K562 (cell line): ENCODE results near the gene MEGF10. TPM values are rescaled to one million over a fixed set of nuclear protein-coding genes. Genes with fewer than 3 reads are reported as not detected.

Source experiments
- ATAC-seq: fragments of 200-7000 bp; cut with Tn5 transposase; 3 replicates; pipeline ENCODE4 v1.9.1; 2020; ENCODE audit warnings: moderate library complexity
- BruUV-seq: library from RNA; stranded (reverse); fragments of 400-500 nt; replicated peaks from 2 replicates; lab custom pipeline; 2021; lab: Mats Ljungman, UMichigan
- CTCF ChIA-PET: fragments of 300-600 bp; formaldehyde crosslinking; extraction: SDS; loops from one replicate; lab custom pipeline; 2021; ENCODE audit warnings: low intra/inter-chr PET ratio; lab: Yijun Ruan, JAX
- POLR2A ChIA-PET: fragments of 300-600, 350-650 bp; sonication (Branson Sonifier 250); formaldehyde crosslinking; extraction: SDS; loops from one replicate; lab custom pipeline; 2021; ENCODE audit warnings: antibody characterized with exemption, inconsistent platforms; lab: Yijun Ruan, JAX
- DNase-seq, 4 experiments: peaks; one replicate each; pipeline versions ENCODE4 v3.0.0 to v3.0.0-alpha.2; 2011 to 2018; ENCODE audit warnings: low spot score in 3 of 4, mixed read lengths in 3 of 4; ENCODE audit errors: extremely low read depth in 1 of 4
- FAIRE-seq: peaks from 2 replicates; lab custom pipeline; 2011; peaks lifted over from hg19 to GRCh38; lab: Jason Lieb, UNC
- H2AFZ ChIP-seq: 2 replicates; pipeline ENCODE4 v1.6.0; 2011; ENCODE audit warnings: low read depth, low read length, control low read depth, inconsistent platforms
- H3K27ac ChIP-seq: fragments of 200-600 bp; 3 replicates; pipeline ENCODE4 v1.8.0; 2011; ENCODE audit warnings: low read depth, mild to moderate bottlenecking, control low read depth, inconsistent platforms, low read length, moderate library complexity, mixed read lengths; ENCODE audit errors: extremely low read depth
- H3K27me3 ChIP-seq, 2 experiments: fragments of 300-600 bp in 1 of 2; 2 replicates in 1 of 2; 3 replicates in 1 of 2; pipeline versions ENCODE4 v1.6.0 to v1.8.0; 2011; ENCODE audit warnings: inconsistent platforms in 2 of 2, low read length in 2 of 2, mild to moderate bottlenecking in 1 of 2, mixed read lengths in 1 of 2, moderate library complexity in 1 of 2; ENCODE audit not compliant: control insufficient read depth in 2 of 2, insufficient read depth in 2 of 2
- H3K36me3 ChIP-seq: fragments of 300-600 bp; 3 replicates; pipeline ENCODE4 v1.8.0; 2011; ENCODE audit warnings: mild to moderate bottlenecking, low read length, inconsistent platforms; ENCODE audit not compliant: control insufficient read depth, insufficient read depth
- H3K4me1 ChIP-seq, 2 experiments: fragments of 200-600 bp in 1 of 2; replicated peaks in 1 of 2; 2 replicates in 1 of 2; 3 replicates in 1 of 2; pipeline versions ENCODE4 v1.5.1 to v1.8.0; 2011; ENCODE audit warnings: inconsistent platforms in 2 of 2, low read length in 2 of 2, mild to moderate bottlenecking in 1 of 2, mixed read lengths in 1 of 2, moderate library complexity in 1 of 2; ENCODE audit not compliant: control insufficient read depth in 2 of 2, insufficient read depth in 2 of 2
- H3K4me2 ChIP-seq: 2 replicates; pipeline ENCODE4 v1.6.1; 2011; ENCODE audit warnings: low read length, control low read depth, inconsistent platforms, mixed read lengths; ENCODE audit not compliant: insufficient read depth
- H3K4me3 ChIP-seq: fragments of 200-600 bp; sonication (generic), shearing (Covaris generic); 2 replicates; pipeline ENCODE4 v1.5.1; 2016; ENCODE audit warnings: control low read depth, inconsistent platforms
- H3K79me2 ChIP-seq: fragments of 200-600 bp; 3 replicates; pipeline ENCODE4 v1.8.0; 2011; ENCODE audit warnings: low read length, inconsistent platforms; ENCODE audit not compliant: control insufficient read depth, insufficient read depth
- H3K9ac ChIP-seq, 2 experiments: 2 replicates each; pipeline versions ENCODE4 v1.6.0 to v1.6.1; 2011; ENCODE audit warnings: low read depth in 2 of 2, low read length in 2 of 2, control low read depth in 1 of 2, inconsistent platforms in 1 of 2, mild to moderate bottlenecking in 1 of 2, mixed read lengths in 1 of 2; ENCODE audit not compliant: insufficient read depth in 1 of 2
- H3K9me1 ChIP-seq: one replicate; pipeline ENCODE4 v1.6.0; 2011; ENCODE audit warnings: inconsistent platforms, mild to moderate bottlenecking, low read length, moderate library complexity; ENCODE audit not compliant: control insufficient read depth, insufficient read depth
- H3K9me3 ChIP-seq: replicated peaks from 2 replicates; pipeline ENCODE4 v1.5.1; 2011; ENCODE audit warnings: low read depth, low read length, inconsistent platforms; ENCODE audit not compliant: control insufficient read depth, insufficient read depth
- H4K20me1 ChIP-seq: replicated peaks from 2 replicates; pipeline ENCODE4 v1.6.1; 2011; ENCODE audit warnings: low read length, inconsistent platforms, mixed read lengths; ENCODE audit not compliant: control insufficient read depth, insufficient read depth
- BRD4 ChIP-seq: fragments of 200-600 bp; sonication (generic); IDR thresholded peaks from 2 replicates; pipeline ENCODE4 v1.6.1; 2017; ENCODE audit warnings: inconsistent platforms
- MAFK ChIP-seq: IDR thresholded peaks from 2 replicates; pipeline ENCODE4 v1.6.1; 2011; ENCODE audit warnings: low read length, improper control_type of control experiment
- MXI1 ChIP-seq: IDR thresholded peaks from 2 replicates; pipeline ENCODE4 v1.6.1; 2011; ENCODE audit warnings: low read depth, mild to moderate bottlenecking, improper control_type of control experiment, low read length
- NR3C1 ChIP-seq: sonication (generic); formaldehyde crosslinking; IDR thresholded peaks from 2 replicates; pipeline ENCODE4 v1.8.1; 2022; ENCODE audit warnings: missing genetic modification reagents
- PHB ChIP-seq: fragments of 250-450 bp; sonication (Bioruptor Pico); IDR thresholded peaks from 2 replicates; pipeline ENCODE4 v1.5.0; 2021
- POLR2B ChIP-seq: fragments of 450-650 bp; IDR thresholded peaks from 2 replicates; pipeline ENCODE4 v1.6.1; 2018; ENCODE audit warnings: low read depth; ENCODE audit not compliant: partially characterized antibody
- PURB ChIP-seq: sonication (generic); formaldehyde crosslinking; IDR thresholded peaks from 2 replicates; pipeline ENCODE4 v1.9.0; 2021; ENCODE audit warnings: low read depth, mild to moderate bottlenecking, missing genetic modification reagents
- RBM17 ChIP-seq: fragments of 200-400 bp; formaldehyde crosslinking; IDR thresholded peaks from 2 replicates; pipeline ENCODE4 v1.6.1; 2017; ENCODE audit warnings: low read depth, mild to moderate bottlenecking, low read length, borderline replicate concordance
- YBX1 ChIP-seq: fragments of 450-650 bp; IDR thresholded peaks from 2 replicates; pipeline ENCODE4 v1.7.1; 2016; ENCODE audit warnings: mild to moderate bottlenecking
- ZNF174 ChIP-seq: fragments of 250-450 bp; sonication (Bioruptor Pico); IDR thresholded peaks from 2 replicates; pipeline ENCODE4 v1.4.0; 2020; ENCODE audit warnings: mild to moderate bottlenecking
- ZNF224 ChIP-seq: sonication (generic); formaldehyde crosslinking; IDR thresholded peaks from 2 replicates; pipeline ENCODE4 v1.8.0; 2022; ENCODE audit warnings: mild to moderate bottlenecking, missing genetic modification reagents
- ZNF3 ChIP-seq: fragments of 250-450 bp; sonication (Bioruptor Pico); IDR thresholded peaks from 2 replicates; pipeline ENCODE4 v1.5.0; 2021; ENCODE audit warnings: mild to moderate bottlenecking, moderate library complexity
- ZNF589 ChIP-seq: fragments of 200-800 bp; sonication (Bioruptor generic); IDR thresholded peaks from 2 replicates; pipeline ENCODE4 v1.6.1; 2016; ENCODE audit warnings: low read depth, missing genetic modification characterization, missing compliant biosample characterization
- ZNF778 ChIP-seq: fragments of 450-650 bp; formaldehyde crosslinking; IDR thresholded peaks from 2 replicates; pipeline ENCODE4 v1.4.0; 2020; ENCODE audit warnings: mild to moderate bottlenecking, moderate library complexity
- ZNF785 ChIP-seq: fragments of 250-450 bp; sonication (Bioruptor Pico); IDR thresholded peaks from 2 replicates; pipeline ENCODE4 v1.4.0; 2020; ENCODE audit warnings: mild to moderate bottlenecking
- WGBS: fragments of 100-300 bp; shearing (Covaris generic); methylation state at CpG from one replicate; pipeline ENCODE4 v1.1.6; 2016; ENCODE audit warnings: low coverage, mixed read lengths; ENCODE audit not compliant: insufficient coverage; ENCODE audit errors: missing lambda C conversion rate; 5-methylcytosine and 5-hydroxymethylcytosine counted together
- in situ Hi-C: fragments of 300-500 bp; cut with MboI; formaldehyde crosslinking; loops from 4 replicates; pipeline ENCODE4 v1.15.0; 2018; ENCODE audit warnings: inconsistent platforms, mixed read lengths
- intact Hi-C: fragments of 100-400 bp; cut with micrococcal nuclease; formaldehyde crosslinking; loops from 2 replicates; pipeline ENCODE4 v1.14.2; 2022
- polyA plus RNA-seq, 8 experiments: library from polyadenylated mRNA; depleted of rRNA in 4 of 8; stranded (reverse) in 5 of 8; unstranded in 3 of 8; fragments of >200 nt; fragmentation: Nextera tagmentation in 2 of 8; fragmentation: Illumina TruSeq in 1 of 8; extraction: Ambion mirVana in 2 of 8; extraction: Trizol in 1 of 8; gene quantifications; 2 replicates each; pipeline versions ENCODE4 v1.2.1 to v1.2.3, GENCODE V29; 2011 to 2014; ENCODE audit warnings: inconsistent platforms in 1 of 8, missing spikeins in 1 of 8
- total RNA-seq, 7 experiments: library from RNA; depleted of rRNA in 6 of 7; stranded (reverse); fragments of >200 nt in 6 of 7; fragmentation: Illumina TruSeq in 2 of 7; extraction: Trizol in 2 of 7; gene quantifications; 2 replicates each; pipeline versions ENCODE4 v1.2.1 to v1.2.3, GENCODE V29; 2011 to 2021; ENCODE audit warnings: low replicate concordance in 1 of 7
- TF ChIP-seq, protein P1 (sequence below): sonication (generic); formaldehyde crosslinking; IDR thresholded peaks from 2 replicates; pipeline ENCODE4 v1.8.1; 2023; ENCODE audit warnings: mild to moderate bottlenecking, missing genetic modification reagents
- TF ChIP-seq, protein P2 (sequence below): fragments of 450-650 bp; formaldehyde crosslinking; IDR thresholded peaks from 2 replicates; pipeline ENCODE4 v1.4.0; 2022; ENCODE audit warnings: missing genetic modification characterization

The MEGF10 gene
- total and polyA plus RNA-seq, 9 of the 15 experiments (the other 6 are each of a cell fraction or from before 2014, with no cell fraction given) = 0.07 TPM; not detected in 8

DNA sequence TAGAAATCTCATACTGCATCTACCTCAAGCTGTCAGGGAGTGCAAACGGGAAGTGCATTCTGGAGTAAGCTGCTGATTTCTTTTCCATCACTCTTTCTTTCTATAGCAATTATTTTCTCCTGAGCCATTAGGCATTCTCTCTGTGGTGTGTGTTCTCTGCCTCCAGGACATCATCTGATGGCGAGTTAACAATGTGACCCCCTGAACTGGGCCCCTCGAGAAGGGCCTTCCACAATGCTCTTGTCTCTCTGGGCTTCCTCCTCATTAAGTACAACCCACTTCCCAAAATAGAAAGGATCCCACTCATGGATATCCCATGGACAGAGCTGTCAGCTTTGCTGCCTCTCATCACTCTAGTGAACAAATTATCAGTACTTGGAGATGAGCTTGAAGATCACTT is 130.2 kb downstream of the MEGF10 start (continued):
- TF ChIP-seq RBM17 (no peak), ZNF174 (CRISPR knock-in tag) (no peak)

DNA sequence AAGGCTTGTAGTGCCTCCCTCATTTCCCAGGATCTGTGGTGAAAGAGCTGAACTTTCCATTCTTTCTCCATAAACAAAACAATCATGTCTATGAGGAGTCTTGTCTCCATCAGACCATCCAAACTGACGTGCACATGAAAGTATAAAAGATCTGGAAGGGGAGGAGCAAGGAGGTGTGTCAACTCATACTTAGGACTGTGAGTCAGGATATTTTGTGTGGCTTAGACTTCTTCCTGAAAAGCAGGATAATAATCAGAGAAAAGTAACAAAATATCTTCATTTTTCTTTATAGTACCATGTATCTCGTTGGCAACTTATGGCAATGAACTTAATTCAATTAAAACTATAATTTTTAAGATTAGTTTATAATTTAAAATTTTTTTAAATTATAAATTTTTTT is 130.9 kb downstream of the MEGF10 start:
- intact Hi-C loops (no loop called here), in situ Hi-C loops (no loop called here)
- FAIRE-seq = no peak

More for the DNA sequence above, 130.9 kb downstream of the MEGF10 start:
- Histone ChIP-seq H3K4me1 (no peaks in the 10 kb centered on the region), H3K4me3 (no peak overlapping the region), H2AFZ (no peak overlapping the region), H4K20me1 (no peaks in the 10 kb centered on the region), H3K9me1 (no peaks in the 10 kb centered on the region), H3K27me3 (peaks cover 7 to 8% of the 10 kb centered on the region in 2 experiments; a peak in 4 of 5 replicates), H3K79me2 (no peaks in the 10 kb centered on the region), H3K9ac (no peak overlapping the region), H3K27ac (no peak overlapping the region), H3K36me3 (no peaks in the 10 kb centered on the region), H3K9me3 (no peaks in the 10 kb centered on the region), H3K4me2 (no peak overlapping the region)
- no peak for ATAC-seq
- no TSS peak for BruUV-seq
- ChIA-PET CTCF (no interaction called here), POLR2A (interaction anchor here (1.0 kb wide), 1 partner anchor 10 kb away, joined by 3 read pairs; no protein-coding TSS in a partner anchor)
- TF ChIP-seq YBX1 = no peak
- TF ChIP-seq ZNF785 (CRISPR knock-in tag) = no peak
- TF ChIP-seq, protein P1, sequence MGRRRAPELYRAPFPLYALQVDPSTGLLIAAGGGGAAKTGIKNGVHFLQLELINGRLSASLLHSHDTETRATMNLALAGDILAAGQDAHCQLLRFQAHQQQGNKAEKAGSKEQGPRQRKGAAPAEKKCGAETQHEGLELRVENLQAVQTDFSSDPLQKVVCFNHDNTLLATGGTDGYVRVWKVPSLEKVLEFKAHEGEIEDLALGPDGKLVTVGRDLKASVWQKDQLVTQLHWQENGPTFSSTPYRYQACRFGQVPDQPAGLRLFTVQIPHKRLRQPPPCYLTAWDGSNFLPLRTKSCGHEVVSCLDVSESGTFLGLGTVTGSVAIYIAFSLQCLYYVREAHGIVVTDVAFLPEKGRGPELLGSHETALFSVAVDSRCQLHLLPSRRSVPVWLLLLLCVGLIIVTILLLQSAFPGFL = no peak
- TF ChIP-seq ZNF224 = no peak
- TF ChIP-seq ZNF778 (CRISPR knock-in tag) = no peak
- TF ChIP-seq ZNF3 = no peak
- TF ChIP-seq PHB (CRISPR knock-in tag) = no peak
- TF ChIP-seq MAFK = no peak
- TF ChIP-seq, protein P2, sequence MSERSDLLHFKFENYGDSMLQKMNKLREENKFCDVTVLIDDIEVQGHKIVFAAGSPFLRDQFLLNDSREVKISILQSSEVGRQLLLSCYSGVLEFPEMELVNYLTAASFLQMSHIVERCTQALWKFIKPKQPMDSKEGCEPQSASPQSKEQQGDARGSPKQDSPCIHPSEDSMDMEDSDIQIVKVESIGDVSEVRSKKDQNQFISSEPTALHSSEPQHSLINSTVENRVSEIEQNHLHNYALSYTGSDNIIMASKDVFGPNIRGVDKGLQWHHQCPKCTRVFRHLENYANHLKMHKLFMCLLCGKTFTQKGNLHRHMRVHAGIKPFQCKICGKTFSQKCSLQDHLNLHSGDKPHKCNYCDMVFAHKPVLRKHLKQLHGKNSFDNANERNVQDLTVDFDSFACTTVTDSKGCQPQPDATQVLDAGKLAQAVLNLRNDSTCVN (CRISPR knock-in tag) = no peak
- no peak for TF ChIP-seq POLR2B
- no peak for TF ChIP-seq ZNF589
- no peak for TF ChIP-seq PURB (CRISPR knock-in tag)
- no peak for TF ChIP-seq BRD4
- TF ChIP-seq NR3C1 (CRISPR knock-in tag) = no peak
- TF ChIP-seq MXI1 = no peak
- WGBS = 0% methylated on average over 2 of the region's 2 CpGs
- no peak for DNase-seq
